ENCODE results near the gene TMEM11. TPM values are rescaled to one million over a fixed set of nuclear protein-coding genes. Genes with fewer than 3 reads are reported as not detected.

The TMEM11 gene
- total RNA-seq, 1 experiment from 2014 or later: 32.5 TPM

- Histone ChIP-seq H2BK5ac (ENCODE audit: insufficient read length, low read length) (no peak overlapping the region), H3K4ac (ENCODE audit: low read depth, low read length) (no peak overlapping the region), H3T11ph (ENCODE audit: low read length) (no peak overlapping the region), H2BK120ac (ENCODE audit: low read depth, low read length, poor library complexity, severe bottlenecking) (no peak overlapping the region), H3K9me3 (ENCODE audit: control insufficient read depth, low read depth, low read length) (no peaks in the 10 kb centered on the region), H3K23me2 (ENCODE audit: insufficient read length, low read depth, low read length, poor library complexity, severe bottlenecking) (no peaks in the 10 kb centered on the region), H3K4me2 (ENCODE audit: insufficient read depth, insufficient read length, low read length) (no peak overlapping the region), H3K79me1 (ENCODE audit: insufficient read depth, low read depth, low read length, poor library complexity, severe bottlenecking) (no peaks in the 10 kb centered on the region), H2BK15ac (ENCODE audit: low read depth, low read length) (no peak overlapping the region), H3K27ac (ENCODE audit: insufficient read length, low read depth, low read length) (no peak overlapping the region), H4K5ac (ENCODE audit: insufficient read length, low read depth, low read length) (no peak overlapping the region), H4K20me1 (ENCODE audit: control insufficient read depth, insufficient read depth, insufficient read length) (no peaks in the 10 kb centered on the region), H3K14ac (ENCODE audit: insufficient read depth, low read length) (no peak overlapping the region), H3K27me3 (ENCODE audit: insufficient read depth, low read length) (no peaks in the 10 kb centered on the region; the same call in 1 of the 2 replicates), H3K23ac (ENCODE audit: insufficient read length, low read depth, low read length) (no peak overlapping the region), H3K56ac (ENCODE audit: insufficient read length, low read depth, low read length) (no peak overlapping the region), H3K4me1 (ENCODE audit: insufficient read depth, low read length) (no peaks in the 10 kb centered on the region; the same call in 1 of the 2 replicates), H2BK20ac (ENCODE audit: low read depth, low read length, poor library complexity, severe bottlenecking) (no peak overlapping the region), H2AFZ (ENCODE audit: low read length) (no peak overlapping the region), H3K79me2 (ENCODE audit: insufficient read depth, low read length) (no peaks in the 10 kb centered on the region), H3K9ac (ENCODE audit: extremely low read depth, insufficient read length, low read length) (no peak overlapping the region), H3K18ac (ENCODE audit: insufficient read length, low read depth, low read length) (no peak overlapping the region), H2AK5ac (ENCODE audit: insufficient read length, low read length) (no peak overlapping the region), H2BK12ac (ENCODE audit: insufficient read length, low read depth, low read length) (no peak overlapping the region), H4K8ac (replicated peaks; ENCODE audit: insufficient read length, low read depth, low read length) (no peak overlapping the region), H4K91ac (ENCODE audit: insufficient read length, low read depth, low read length) (no peak overlapping the region)
- Mint-ChIP-seq H3K36me3 (ENCODE audit: insufficient read depth in 1 of 3, low read depth in 3 of 3) (no peaks in the 10 kb centered on the region), H3K4me3 (no peak overlapping the region), H3K4me1 (peaks cover 15 to 41% of the 10 kb centered on the region in 2 experiments), H3K27ac (0 out of 7 replicates have a peak overlapping the region, but pooled peaks of 1 of the 3 experiments have one; percentile 23), H3K27me3 (ENCODE audit: low read depth) (no peaks in the 10 kb centered on the region), H3K9me3 (no peaks in the 10 kb centered on the region)
- DNase-seq: no peak
- WGBS (ENCODE audit: extremely low coverage, insufficient read length, low lambda C conversion rate): no CpG with 5 or more reads among the region's 23 CpGs
- no peak for TF ChIP-seq CTCF (conservative IDR thresholded peaks at IDR 0.05)
Measured at GRCh38 chr17:21243516-21244303, 29.7 kb upstream of the TMEM11 start.
